Measurements from ENCODE around the gene NCOA4.
"Not testable (repeated sequence)": the region's sequence is repeated elsewhere in the genome, so short reads cannot be mapped to it uniquely, and the experiment has no call there.

NCOA4 gene

GRCh38 chr10:46030091-46030937 lies at the start of gene NCOA4:
Gene NCOA4 (minus strand): TSS chr10:46030623. CDS start chr10:46016680, 13,943 bp downstream.
- peak; percentile 88 for DNase-seq (ENCODE audit: low read depth)

- DNase-seq (ENCODE audit: low read depth): no peak
Measured at GRCh38 chr10:46079831-46080585, 49.6 kb upstream of the NCOA4 start.

GRCh38 chr10:46077731-46078413 lies 47.4 kb upstream of the NCOA4 start:
- DNase-seq (ENCODE audit: low read depth): no peak

- no peak for DNase-seq (ENCODE audit: low read depth)
Measured at GRCh38 chr10:46077141-46077554, 46.7 kb upstream of the NCOA4 start.

GRCh38 chr10:46075869-46076268 lies 45.4 kb upstream of the NCOA4 start:
- no peak for DNase-seq (ENCODE audit: low read depth)

GRCh38 chr10:46074196-46074946 lies 43.9 kb upstream of the NCOA4 start:
- DNase-seq (ENCODE audit: low read depth): no peak

GRCh38 chr10:46073564-46073963 lies 43.1 kb upstream of the NCOA4 start:
- DNase-seq (ENCODE audit: low read depth): no peak

GRCh38 chr10:46070749-46071148 lies 40.3 kb upstream of the NCOA4 start:
- no peak for DNase-seq (ENCODE audit: low read depth)

GRCh38 chr10:46069771-46070463 lies 39.5 kb upstream of the NCOA4 start:
- DNase-seq (ENCODE audit: low read depth): no peak

GRCh38 chr10:46068905-46069304 lies 38.5 kb upstream of the NCOA4 start:
- DNase-seq (ENCODE audit: low read depth): no peak

- DNase-seq (ENCODE audit: low read depth): no peak
Measured at GRCh38 chr10:46068117-46068516, 37.7 kb upstream of the NCOA4 start.

- no peak for DNase-seq (ENCODE audit: low read depth)
Measured at GRCh38 chr10:46064269-46064817, 33.9 kb upstream of the NCOA4 start.

GRCh38 chr10:46062723-46063428 lies 32.5 kb upstream of the NCOA4 start:
- no peak for DNase-seq (ENCODE audit: low read depth)

GRCh38 chr10:46060706-46061105 lies 30.3 kb upstream of the NCOA4 start:
- DNase-seq (ENCODE audit: low read depth): no peak

GRCh38 chr10:46057927-46058326 lies 27.5 kb upstream of the NCOA4 start:
- DNase-seq (ENCODE audit: low read depth): not testable (repeated sequence)

GRCh38 chr10:46057038-46057437 lies 26.6 kb upstream of the NCOA4 start:
- DNase-seq (ENCODE audit: low read depth): no peak

- DNase-seq (ENCODE audit: low read depth): no peak
Measured at GRCh38 chr10:46055771-46056170, 25.3 kb upstream of the NCOA4 start.

GRCh38 chr10:46053534-46054434 lies 23.4 kb upstream of the NCOA4 start:
- DNase-seq (ENCODE audit: low read depth): no peak

GRCh38 chr10:46052791-46053375 lies 22.5 kb upstream of the NCOA4 start:
- no peak for DNase-seq (ENCODE audit: low read depth)

Data from stimulated activated CD8-positive, alpha-beta memory T cell treated with anti-CD3 and anti-CD28 coated beads, Interleukin-12 subunit alpha, Interleukin-12 subunit beta, amount 100 ng/mL, for 4 hours (primary cell).